ENCODE results near the gene TUFT1.

Gene TUFT1, protein sequence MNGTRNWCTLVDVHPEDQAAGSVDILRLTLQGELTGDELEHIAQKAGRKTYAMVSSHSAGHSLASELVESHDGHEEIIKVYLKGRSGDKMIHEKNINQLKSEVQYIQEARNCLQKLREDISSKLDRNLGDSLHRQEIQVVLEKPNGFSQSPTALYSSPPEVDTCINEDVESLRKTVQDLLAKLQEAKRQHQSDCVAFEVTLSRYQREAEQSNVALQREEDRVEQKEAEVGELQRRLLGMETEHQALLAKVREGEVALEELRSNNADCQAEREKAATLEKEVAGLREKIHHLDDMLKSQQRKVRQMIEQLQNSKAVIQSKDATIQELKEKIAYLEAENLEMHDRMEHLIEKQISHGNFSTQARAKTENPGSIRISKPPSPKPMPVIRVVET

DNA sequence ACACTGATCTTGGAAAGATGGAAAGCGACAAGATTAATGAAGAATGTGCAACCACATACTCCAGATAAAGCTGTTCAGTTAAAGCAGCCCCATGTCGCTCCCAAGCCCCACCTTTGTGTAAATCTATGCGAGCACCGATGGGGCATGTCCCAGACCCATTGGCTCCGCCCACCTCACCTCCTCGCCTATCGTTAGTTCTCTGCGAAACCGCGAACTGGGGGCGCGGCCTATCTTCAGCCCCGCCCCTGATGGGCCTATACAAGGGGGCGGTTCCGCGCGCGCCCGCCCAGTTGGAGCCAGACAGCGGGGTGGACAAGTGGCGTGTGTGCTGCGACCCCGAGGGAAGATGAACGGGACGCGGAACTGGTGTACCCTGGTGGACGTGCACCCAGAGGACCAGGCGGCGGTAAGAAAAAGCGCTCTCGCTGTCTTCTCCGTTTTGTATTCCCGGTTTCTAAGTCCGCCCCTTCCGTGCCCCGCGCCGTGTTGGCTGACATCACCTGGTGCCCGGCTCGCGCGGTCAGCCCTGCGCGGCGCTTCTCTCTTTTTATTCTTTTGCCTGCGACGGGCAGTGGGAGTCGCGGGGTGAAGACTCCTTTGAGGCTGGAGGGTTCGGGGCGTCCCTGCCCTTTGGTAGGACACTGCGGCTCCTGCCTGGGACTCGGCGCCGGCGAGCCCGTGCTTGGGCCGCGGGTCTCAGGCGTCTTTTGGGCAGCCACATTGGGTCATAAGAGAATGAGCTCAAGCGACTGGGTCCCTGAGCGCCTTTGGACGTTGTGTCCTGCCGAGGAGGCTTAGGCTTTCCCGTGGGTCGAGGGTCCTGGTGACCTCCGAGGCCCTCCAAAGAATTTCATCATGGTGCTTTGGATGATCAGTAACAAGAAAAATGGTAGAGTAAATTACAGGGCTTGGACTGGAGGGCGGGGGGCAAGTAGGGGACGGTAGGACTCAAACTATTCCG is at the start of gene TUFT1:
Gene TUFT1, plus strand, starts transcription at position 289 of the 961 bp plus-strand sequence. Its CDS starts 58 bp downstream, at position 347.
- peak; percentile 95 for DNase-seq

DNA sequence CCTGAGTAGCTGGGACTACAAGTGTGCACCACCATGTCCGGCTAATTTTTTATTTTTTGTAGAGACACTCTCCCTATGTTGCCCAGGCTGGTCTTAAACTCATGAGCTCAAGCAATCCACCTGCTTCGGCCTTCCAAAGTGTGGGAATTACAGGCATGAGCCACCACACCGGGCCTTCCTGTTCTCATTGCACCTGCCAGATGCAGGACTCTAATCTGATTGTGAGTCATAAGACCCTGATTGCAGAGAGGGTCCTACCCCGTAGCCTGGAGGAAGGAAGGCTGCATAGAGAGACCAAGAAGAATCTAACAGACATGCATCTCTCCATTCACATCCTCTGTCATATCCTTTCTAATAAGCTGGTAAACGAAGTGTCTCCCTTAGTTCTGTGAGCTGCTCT is 48.5 kb upstream of the TUFT1 start:
- DNase-seq = no peak

DNA sequence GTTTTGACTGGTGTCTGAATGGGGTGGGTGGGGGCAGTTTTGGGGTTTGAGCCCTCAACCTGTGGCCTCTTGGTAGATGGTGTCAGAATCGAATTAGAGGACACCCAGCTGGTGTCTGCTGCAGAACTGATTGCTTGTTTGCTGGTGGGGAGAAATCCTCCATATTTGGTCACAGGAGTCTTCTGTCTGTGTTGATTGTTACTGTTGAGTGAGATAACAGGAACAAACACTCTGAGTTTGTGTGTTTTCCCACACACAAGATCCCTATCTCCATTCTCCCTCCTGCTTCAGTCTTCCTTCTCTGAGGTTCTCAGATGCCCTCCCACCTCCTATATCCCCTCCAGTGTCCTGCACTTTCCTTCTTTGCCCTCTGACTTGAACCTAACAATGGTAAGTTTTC is 48.0 kb upstream of the TUFT1 start:
- no peak for DNase-seq

DNA sequence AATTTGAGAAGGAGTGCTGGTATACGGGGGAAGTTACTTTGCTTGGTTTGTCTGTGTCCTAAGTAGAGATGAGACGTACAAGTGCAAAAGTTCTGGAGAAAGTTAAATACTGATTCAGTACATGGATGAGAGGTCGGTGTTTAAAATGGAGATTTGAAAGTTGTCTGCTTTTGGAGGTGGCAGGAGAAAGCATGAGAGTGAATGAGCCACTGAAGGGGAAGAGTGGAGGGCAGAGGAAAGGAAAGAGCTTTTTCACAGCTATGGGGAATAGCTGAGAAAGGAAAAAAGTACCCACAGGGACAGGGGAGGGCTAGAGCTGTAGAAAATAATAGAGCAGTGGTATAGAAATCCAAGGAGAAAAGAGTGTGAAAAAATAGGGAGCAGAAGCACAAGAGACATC is 47.1 kb upstream of the TUFT1 start:
- DNase-seq = no peak

DNA sequence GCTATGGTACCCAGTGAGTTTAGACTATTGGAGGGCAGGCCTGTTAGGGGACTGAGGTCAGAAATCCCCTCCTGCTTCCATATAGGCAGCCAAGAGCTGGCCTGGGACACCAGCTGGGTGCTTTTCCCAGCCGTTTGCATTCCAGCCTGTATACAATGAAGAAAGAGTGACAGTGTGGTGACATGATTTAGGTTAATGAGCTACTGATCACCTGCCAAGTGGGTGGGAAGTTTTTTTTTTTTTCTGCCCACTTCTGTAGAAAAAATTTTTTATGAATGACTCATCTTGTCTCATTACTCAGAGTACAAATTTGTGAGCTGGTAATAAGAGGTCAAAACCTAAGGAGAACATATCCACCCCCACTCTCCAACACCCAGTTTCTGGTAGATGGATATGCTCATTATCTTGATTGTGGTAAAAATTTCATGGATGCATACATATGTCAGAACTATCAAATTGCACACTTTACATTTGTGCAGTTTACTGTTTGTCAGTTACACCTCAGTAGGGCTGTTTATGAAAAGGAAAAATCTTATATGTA is 45.3 kb upstream of the TUFT1 start:
- DNase-seq = no peak

DNA sequence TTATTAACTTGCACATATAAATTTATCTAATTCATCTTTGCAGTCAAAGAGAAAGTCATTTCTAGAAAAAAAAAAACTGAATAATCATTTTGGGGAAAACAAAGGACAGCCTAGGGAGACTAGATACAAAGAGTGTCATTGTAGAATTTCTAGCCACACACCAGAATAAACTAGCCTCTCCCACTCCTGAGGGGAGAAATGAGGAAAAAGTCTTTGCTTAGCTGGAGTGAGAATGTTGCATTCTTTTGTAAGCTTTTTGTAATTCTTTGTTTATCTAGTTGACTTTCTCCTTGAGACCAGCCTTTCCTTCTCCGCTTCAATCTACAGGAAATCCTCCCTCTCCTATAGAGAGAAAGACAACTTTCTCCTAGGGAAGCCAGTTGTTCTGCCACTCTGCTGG is 44.8 kb upstream of the TUFT1 start:
- no peak for DNase-seq

DNA sequence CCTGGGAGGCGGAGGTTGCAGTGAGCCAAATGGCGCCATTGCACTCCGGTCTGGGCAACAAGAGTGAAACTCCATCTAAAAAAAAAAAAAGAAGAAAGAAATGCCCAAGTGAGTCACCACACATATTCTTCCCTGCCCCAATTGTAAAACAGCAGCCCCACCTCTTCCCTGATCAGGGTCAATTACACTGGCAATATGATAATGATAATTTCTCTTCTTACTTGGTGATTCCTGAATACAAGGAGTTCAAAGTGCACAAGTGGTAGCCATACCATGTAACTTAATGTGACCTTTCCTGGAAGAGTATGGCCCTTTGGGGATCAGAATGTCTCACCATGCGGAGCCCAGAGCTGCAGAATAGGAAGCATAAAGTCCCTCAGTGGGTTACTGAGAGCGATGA is 40.7 kb upstream of the TUFT1 start:
- no peak for DNase-seq

DNA sequence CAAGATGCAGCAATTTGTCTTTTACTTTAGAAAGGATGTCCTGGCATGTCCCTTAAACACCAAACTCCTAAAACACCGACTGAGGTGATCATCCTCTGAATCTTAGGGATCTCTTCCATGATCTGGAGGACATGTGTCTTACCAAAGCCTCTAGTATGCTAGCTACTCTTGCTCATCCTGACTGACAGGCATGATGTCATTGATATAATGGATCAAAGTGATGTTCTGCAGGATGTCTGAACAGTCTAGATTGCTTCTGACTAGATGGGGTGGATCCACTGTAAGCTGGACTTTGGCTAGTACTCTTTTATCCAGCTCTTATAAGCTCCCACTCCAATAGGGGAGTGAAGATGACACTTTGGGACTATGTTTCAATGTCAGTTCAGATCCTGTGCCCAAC is 40.2 kb upstream of the TUFT1 start:
- no peak for DNase-seq

DNA sequence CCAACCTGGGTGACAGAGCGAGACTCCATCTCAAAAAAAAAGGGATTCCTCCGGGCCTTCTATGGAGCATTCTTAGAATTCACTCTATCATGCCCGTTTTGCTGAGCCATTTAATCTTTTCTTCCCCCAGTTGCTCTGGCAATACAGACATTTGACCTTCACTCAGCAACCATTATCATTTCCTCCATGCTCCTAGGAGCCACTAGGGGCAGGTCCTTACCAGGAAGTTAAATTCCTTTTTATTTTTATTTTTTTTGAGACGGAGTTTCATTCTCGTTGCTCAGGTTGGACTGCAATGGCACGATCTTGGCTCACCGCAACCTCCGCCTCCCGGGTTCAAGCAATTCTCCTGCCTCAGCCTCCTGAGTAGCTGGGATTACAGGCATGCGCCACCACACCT is 38.6 kb upstream of the TUFT1 start:
- no peak for DNase-seq

DNA sequence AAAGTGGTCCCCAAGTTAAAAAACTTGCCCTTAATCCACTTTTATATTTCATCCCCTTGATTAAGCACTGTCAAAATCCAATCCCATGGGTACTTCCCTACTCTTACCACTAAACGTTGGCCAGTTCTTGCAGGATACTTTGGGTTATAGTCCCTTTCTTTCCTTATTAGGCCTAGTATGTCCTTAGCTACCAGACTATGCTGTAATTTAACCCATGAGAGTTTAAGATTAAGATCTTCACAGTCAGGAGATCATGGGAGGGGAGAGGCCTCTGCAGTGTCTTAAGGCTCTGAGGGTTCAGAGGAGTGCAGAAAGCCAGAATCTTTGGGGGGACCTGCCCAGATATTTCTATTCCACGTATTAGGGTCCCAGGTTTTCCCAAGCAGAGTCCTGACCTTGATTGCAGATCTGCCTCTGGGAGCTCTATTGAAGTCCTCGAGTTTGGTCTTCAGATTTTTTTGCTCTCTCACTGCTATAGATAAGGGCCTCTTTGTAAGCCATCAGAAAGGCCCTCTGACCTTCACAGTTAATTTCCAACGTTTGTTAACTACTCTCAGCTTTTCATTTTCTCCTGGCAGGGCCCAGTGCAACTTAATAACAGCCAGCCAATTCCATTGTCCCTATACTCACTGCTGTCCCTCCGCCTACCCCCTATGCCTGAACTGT is 37.9 kb upstream of the TUFT1 start:
- no peak for DNase-seq

DNA sequence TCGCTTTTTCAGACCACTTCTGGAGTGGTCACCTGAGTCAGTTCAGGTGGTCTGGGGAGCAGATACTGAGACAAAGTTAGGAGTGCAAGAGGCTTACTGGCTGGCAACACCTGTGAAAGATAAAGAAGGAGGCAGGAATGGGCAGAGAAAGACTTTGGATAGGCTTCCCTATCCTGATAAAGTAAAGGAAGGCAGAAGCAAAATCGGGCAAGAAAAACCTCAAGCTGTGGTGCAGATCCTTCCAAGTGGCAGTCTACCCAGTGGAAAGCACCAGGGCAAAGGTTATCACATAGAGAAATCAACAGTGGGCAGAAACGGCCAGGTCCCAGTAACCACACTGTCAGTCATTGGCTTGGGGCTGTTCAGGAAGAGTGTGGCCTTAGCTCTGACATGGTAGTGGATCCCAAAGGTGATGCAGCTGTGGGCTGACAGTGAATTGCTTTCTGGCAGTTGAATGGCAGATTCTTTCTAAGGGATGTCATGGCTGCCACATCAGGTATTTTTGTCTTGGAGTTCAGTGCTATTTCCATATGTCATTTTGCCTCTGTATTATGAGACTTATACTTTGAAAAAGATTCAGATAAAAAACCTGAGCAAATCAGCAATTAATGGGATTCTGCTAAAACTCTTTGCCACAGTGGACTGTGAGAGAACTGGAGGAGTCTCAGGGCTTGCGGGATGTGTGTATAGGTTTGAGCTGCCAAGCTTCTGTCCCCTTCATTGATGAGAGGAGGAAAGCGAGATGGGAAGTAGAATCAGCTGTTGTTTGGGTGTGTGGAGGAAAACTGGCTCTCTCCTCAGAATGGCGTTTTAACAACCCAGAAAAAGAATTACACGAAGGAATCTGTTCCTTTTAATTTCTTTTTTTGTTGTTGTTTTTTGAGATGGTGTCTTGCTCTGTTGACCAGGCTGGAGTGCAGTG is 37.0 kb upstream of the TUFT1 start:
- no peak for DNase-seq

DNA sequence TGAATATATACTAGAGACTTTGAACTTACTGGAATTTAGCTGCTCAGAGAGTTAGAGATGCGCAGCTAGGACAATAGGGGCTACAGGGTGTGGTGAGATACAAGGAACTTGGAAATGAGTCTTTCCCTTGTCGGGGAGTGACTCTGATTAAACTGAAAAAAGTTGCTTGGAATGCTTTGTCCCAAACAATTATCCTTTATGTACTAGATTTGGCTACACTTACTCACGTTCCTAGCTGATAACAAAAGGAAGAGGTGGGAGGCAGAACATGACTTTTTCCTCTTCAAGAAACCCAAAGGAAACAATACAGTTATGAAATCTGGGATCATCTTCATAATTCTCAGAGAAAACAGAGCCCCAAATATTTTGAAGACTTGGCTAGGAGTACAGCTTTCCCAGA is 35.9 kb upstream of the TUFT1 start:
- DNase-seq = no peak

DNA sequence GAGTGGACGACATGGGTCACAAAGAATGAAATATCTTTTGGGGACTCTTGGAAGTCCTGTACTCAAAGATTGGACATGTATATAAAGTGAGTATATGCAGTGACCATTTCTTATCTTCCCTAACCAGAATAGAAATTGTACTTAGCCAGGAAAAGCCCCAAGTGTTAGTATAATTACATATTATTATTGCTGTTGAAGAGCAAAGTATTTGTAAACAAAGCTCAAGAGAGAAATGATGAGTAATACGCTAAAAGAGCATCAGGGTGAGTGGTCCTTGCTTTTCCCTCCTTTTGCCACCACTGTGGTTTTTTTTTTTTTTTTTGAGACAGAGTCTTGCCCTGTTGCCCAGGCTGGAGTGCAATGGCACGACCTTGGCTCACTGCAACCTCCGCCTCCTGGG is 35.4 kb upstream of the TUFT1 start:
- DNase-seq = no peak

DNA sequence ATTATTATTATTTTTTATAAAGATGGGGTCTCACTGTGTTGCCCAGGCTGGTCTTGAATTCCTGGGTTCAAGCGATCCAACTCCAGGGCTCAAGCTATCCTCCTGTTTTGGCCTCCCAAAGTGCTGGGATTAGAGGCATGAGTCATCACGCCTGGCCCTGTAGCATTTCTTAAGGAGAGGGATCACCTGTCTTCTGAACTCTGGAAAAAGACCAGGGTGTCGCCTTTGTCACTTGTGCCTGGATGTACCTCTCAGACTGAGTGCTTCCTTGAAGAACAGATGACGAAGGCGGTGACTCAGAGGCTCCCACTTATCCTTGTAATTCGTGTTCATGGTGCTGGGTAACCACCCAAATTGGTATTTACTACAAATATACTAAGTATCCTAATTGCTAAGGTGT is 31.3 kb upstream of the TUFT1 start:
- no peak for DNase-seq

DNA sequence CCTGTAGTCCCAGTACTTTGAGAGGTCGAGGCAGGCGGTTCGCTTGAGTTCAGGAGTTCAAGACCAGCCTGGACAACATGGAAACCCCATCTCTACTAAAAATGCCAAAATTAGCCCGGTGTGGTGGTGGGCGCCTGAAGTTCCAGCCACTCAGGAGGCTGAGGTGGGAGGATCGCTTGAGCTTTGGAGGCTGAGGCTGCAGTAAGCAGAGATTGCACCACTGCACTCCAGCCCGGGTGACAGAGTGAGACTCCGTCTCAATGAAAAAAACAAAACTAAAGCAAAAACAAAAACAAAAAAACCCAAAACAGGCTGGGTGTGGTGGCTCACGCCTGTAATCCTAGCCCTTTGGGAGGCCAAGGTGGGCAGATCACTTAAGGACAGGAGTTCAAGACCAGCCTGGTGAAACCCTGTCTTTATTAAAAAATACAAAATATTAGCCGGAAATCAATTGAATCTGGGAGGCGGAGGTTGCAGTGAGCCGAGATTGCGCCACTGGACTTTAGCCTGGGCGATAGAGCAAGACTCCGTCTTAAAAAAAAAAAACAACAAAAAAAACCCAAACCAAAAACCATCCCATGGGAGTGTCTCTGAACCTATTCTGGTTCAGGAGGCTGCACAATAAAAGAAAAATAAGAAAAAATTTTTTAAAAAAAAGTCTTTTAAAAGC is 30.6 kb upstream of the TUFT1 start:
- DNase-seq = no peak

DNA sequence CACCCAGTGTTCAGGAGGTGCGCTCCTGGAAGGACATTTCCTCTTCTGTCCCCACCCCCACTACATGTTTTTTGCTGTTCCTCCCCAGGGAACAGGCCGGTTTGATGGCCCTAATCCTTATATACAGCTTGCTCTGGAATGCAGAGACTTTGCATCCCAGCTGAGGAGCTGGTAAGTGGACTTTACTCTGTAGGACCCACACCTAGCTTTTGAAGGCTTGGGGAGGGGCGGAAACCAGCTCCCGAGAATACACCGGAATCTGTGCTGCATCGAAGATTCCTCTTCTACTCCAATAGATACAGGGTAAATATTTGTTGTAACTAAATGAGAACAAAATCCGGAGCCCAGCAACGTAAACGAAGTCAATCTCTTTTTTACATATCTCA is 30.1 kb upstream of the TUFT1 start:
- DNase-seq = no peak

DNA sequence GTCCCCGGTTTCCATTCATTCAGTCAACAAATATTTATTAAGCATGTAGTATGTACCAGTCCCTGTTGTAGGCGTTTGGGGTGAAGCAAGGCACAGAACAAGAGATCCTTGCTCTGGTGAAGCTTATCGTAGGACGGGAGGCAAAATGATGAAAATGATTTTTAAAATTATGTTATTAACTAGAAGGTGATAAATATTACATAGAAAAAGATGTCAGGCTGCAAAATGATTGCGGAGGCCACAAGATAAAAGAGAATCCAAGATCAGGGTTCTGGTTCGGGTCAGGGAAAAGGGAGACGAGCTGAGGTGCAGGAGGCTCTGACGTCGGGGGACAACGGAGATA is 29.5 kb upstream of the TUFT1 start:
- DNase-seq = peak; percentile 9

DNA sequence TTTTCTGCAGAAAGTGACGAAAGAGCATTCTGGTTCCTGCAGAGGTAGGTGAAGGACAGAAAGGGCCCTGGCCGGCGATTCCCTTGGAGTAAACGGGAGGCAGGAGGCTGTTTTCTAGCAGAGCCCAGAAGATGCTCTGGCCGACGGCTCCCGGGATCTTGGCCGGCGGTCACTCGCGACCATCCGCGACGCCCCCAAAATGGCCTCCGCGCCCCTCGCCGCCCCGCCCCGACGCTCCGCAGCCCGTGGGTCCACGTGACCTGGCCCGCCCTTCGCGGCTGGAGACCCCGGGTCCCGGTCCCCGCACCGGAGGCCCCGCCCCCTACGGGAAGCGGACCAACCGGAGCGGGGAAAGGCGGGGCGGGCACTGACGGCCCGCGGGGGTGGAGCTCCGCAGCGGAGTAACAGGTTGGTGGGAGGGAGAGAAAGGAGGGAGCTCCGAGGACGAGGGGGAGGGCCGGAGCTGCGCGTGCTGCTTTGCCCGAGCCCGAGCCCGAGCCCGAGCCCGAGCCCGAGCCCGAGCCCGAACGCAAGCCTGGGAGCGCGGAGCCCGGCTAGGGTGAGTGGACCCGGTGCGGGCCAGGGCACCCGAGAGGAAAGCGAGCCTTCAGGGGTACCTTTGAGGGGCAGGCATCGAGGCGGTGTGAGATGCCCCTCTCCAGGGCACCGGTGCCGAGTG is 29.0 kb upstream of the TUFT1 start, which contains the start of gene CGN:
Gene CGN, plus strand, starts transcription at position 431 of the 679 bp plus-strand sequence. CDS start 7,133 bp downstream, outside the sequence.
- DNase-seq = peak; percentile 93

DNA sequence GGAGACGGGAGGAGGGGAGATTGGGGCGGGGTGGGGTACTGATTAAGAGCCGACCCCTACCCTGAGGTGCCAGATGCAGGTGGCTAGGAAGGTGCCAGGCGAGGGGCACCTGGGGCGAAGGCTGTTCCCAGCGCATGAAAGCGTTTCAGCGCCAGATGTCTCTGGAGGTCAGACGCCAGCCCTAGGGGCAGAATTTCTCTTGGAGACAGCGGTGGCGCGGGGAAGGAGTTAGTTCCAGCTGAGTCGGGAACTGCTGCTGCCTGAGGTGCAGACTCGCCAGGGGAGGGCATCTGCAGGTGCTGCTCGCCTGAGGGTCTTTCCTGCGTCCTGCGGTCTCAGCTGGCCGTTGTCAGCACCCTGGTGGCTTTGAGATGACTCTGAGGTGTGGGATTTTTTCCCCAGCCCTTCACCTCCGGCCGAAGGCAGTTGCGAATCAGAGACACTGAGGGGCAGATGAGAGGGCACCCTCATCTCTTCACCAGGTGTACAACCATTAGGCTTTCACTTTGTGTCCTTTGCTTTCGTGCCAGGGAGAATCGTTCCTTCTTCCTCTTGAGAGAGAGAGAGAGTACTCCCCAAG is 28.4 kb upstream of the TUFT1 start:
- peak; percentile 6 for DNase-seq

DNA sequence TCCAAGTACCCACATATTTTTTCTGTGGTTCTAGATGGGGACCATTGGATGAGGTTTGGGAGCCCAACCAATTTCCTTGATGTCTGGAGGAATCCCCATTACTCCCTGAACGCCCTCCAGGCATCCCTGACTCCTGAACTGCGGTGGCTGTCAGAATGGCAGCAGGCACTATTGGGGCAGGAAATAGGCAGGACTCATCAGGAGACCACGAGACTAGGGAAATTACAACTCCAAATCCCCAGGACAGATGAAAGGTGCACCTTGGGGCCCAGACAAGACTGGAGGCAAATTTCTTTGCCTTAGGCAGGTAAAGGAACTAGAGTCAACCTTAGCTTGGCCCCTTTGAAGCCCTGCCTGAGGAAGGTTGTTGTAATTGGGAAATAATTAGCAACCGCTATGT is 27.8 kb upstream of the TUFT1 start:
- DNase-seq = no peak
